CD4-positive, alpha-beta memory T cell (primary cell): ENCODE results near the gene DCP1B. TPM values are rescaled to one million over a fixed set of nuclear protein-coding genes. Genes with fewer than 3 reads are reported as not detected.

ENCODE experiments used
- CTCF ChIA-PET: fragments of 350-600 bp; sonication (Branson Sonifier 250); formaldehyde crosslinking; loops from one replicate; lab custom pipeline; 2021; ENCODE audit warnings: inconsistent platforms; ENCODE audit not compliant: partially characterized antibody; lab: Charles Lee
- POLR2A ChIA-PET: fragments of 350-600 bp; sonication (Branson Sonifier 250); formaldehyde crosslinking; loops from one replicate; lab custom pipeline; 2021; ENCODE audit not compliant: partially characterized antibody; lab: Charles Lee
- DNase-seq, 5 donors: peaks; one replicate each; pipeline versions ENCODE4 v3.0.0 to v3.0.0-alpha.2; 2020 to 2022; ENCODE audit warnings: mixed read lengths in 1 of 5
- H3K27ac ChIP-seq: one replicate; pipeline ENCODE4 v1.7.0; 2013; ENCODE audit warnings: low read depth, low read length
- H3K27me3 ChIP-seq: 2 replicates; pipeline ENCODE4 v1.7.0; 2013; ENCODE audit warnings: mild to moderate bottlenecking, low read length, moderate library complexity; ENCODE audit not compliant: insufficient read depth
- H3K36me3 ChIP-seq: 2 replicates; pipeline ENCODE4 v1.7.0; 2013; ENCODE audit warnings: mild to moderate bottlenecking, low read length, moderate library complexity; ENCODE audit not compliant: insufficient read depth
- H3K4me1 ChIP-seq: 2 replicates; pipeline ENCODE4 v1.7.0; 2013; ENCODE audit warnings: mild to moderate bottlenecking, low read length, moderate library complexity; ENCODE audit not compliant: insufficient read depth
- H3K4me3 ChIP-seq, 2 donors: one replicate each; pipeline ENCODE4 v1.7.0; 2013; ENCODE audit warnings: low read length in 2 of 2, mild to moderate bottlenecking in 1 of 2
- H3K9me3 ChIP-seq, 2 donors: one replicate each; pipeline ENCODE4 v1.7.0; 2013; ENCODE audit warnings: low read length in 2 of 2, control low read depth in 1 of 2; ENCODE audit not compliant: control insufficient read depth in 1 of 2
- H3K27ac Mint-ChIP-seq, 7 donors: one replicate each; pipeline ENCODE4 v1.8.0; 2020 to 2021; ENCODE audit warnings: mixed read lengths in 7 of 7, mild to moderate bottlenecking in 6 of 7, inconsistent platforms in 3 of 7, moderate library complexity in 3 of 7
- H3K27me3 Mint-ChIP-seq, 2 donors: one replicate each; pipeline ENCODE4 v1.8.0; 2020 to 2021; ENCODE audit warnings: mixed read lengths in 2 of 2
- H3K36me3 Mint-ChIP-seq, 2 donors: one replicate each; pipeline ENCODE4 v1.8.0; 2020 to 2021; ENCODE audit warnings: mixed read lengths in 2 of 2, inconsistent platforms in 1 of 2, mild to moderate bottlenecking in 1 of 2
- H3K4me1 Mint-ChIP-seq, 4 donors: one replicate each; pipeline ENCODE4 v1.8.0; 2020 to 2021; ENCODE audit warnings: mixed read lengths in 4 of 4, mild to moderate bottlenecking in 1 of 4
- H3K4me3 Mint-ChIP-seq, 8 donors: one replicate each; pipeline ENCODE4 v1.8.0; 2020 to 2021; ENCODE audit warnings: mixed read lengths in 8 of 8, mild to moderate bottlenecking in 7 of 8, moderate library complexity in 6 of 8, inconsistent platforms in 3 of 8
- H3K9me3 Mint-ChIP-seq, 8 donors: one replicate each; pipeline ENCODE4 v1.8.0; 2020 to 2021; ENCODE audit warnings: mixed read lengths in 8 of 8, mild to moderate bottlenecking in 5 of 8, inconsistent platforms in 3 of 8, moderate library complexity in 1 of 8
- intact Hi-C: fragments of 100-400 bp; cut with micrococcal nuclease; formaldehyde crosslinking; loops from one replicate; pipeline ENCODE4 v1.15.1; 2023
- polyA plus RNA-seq, 2 donors: library from polyadenylated mRNA; unstranded; fragments of 300-500 nt; fragmentation: Illumina TruSeq; gene quantifications; one replicate each; pipeline ENCODE4 v1.2.3, GENCODE V29; 2021
- total RNA-seq, 2 experiments: library from RNA; stranded (reverse); gene quantifications; one replicate each; pipeline ENCODE4 v1.2.3, GENCODE V29; 2021

The DCP1B gene
- total and polyA plus RNA-seq, 4 experiments from 2014 or later: 16.2 to 29.2 (median 26.2) TPM

- no peak overlapping the region for H3K4me3 ChIP-seq
- CTCF ChIA-PET: interaction anchor here (1.0 to 2.5 kb wide), 2 partner anchors 23 to 221 kb away, joined by 3 to 6 read pairs; no protein-coding TSS in a partner anchor
- Mint-ChIP-seq H3K9me3 (no peaks in the 10 kb centered on the region), H3K4me1 (no peaks in the 10 kb centered on the region), H3K27me3 (peaks cover 0 to 2% of the 10 kb centered on the region in 2 donors), H3K27ac (no peak overlapping the region), H3K36me3 (no peaks in the 10 kb centered on the region), H3K4me3 (no peak overlapping the region)
- intact Hi-C loops: no loop called here
- no peak overlapping the region for H3K27ac ChIP-seq
- H3K27me3 ChIP-seq: no peaks in the 10 kb centered on the region
- POLR2A ChIA-PET: no interaction called here
- H3K4me1 ChIP-seq: no peaks in the 10 kb centered on the region
- no peaks in the 10 kb centered on the region for H3K9me3 ChIP-seq
- no peak for DNase-seq
- no peaks in the 10 kb centered on the region for H3K36me3 ChIP-seq
These were observed 7.7 kb upstream of the DCP1B start for GRCh38 chr12:2011643-2012607.

- no peaks in the 10 kb centered on the region for H3K36me3 ChIP-seq
- Mint-ChIP-seq H3K4me1 (peaks cover 0 to 5% (median 1%) of the 10 kb centered on the region in 4 donors), H3K27ac (no peak overlapping the region), H3K27me3 (peaks cover 0 to 2% of the 10 kb centered on the region in 2 donors), H3K4me3 (no peak overlapping the region), H3K9me3 (no peaks in the 10 kb centered on the region), H3K36me3 (no peaks in the 10 kb centered on the region)
- intact Hi-C loops: loop anchor here (10.0 kb wide), 2 partner anchors 345 to 785 kb away; partner anchors contain the start of gene FKBP4
- H3K4me3 ChIP-seq: no peak overlapping the region
- H3K4me1 ChIP-seq: peaks cover 4% of the 10 kb centered on the region
- ChIA-PET CTCF (interaction anchor here (1.0 to 2.7 kb wide), 4 partner anchors 9 to 70 kb away, joined by 3 to 6 read pairs (median 4); no protein-coding TSS in a partner anchor), POLR2A (no interaction called here)
- no peaks in the 10 kb centered on the region for H3K27me3 ChIP-seq
- no peaks in the 10 kb centered on the region for H3K9me3 ChIP-seq
- H3K27ac ChIP-seq: no peak overlapping the region
- no peak for DNase-seq
These were observed 5.4 kb upstream of the DCP1B start for GRCh38 chr12:2009623-2010022.

- Mint-ChIP-seq H3K9me3 (no peaks in the 10 kb centered on the region), H3K36me3 (peaks cover 0 to 7% of the 10 kb centered on the region in 2 donors), H3K27me3 (peaks cover 0 to 2% of the 10 kb centered on the region in 2 donors), H3K27ac (no peak overlapping the region), H3K4me3 (no peak overlapping the region), H3K4me1 (peaks cover 7 to 14% (median 10%) of the 10 kb centered on the region in 4 donors)
- H3K27me3 ChIP-seq: no peaks in the 10 kb centered on the region
- no peaks in the 10 kb centered on the region for H3K36me3 ChIP-seq
- intact Hi-C loops: loop anchor here (10.0 kb wide), 2 partner anchors 344 to 786 kb away; partner anchors contain the start of gene FKBP4
- CTCF ChIA-PET: interaction anchor here (1.4 to 2.7 kb wide), 2 partner anchors 14 to 69 kb away, joined by 4 to 6 read pairs; no protein-coding TSS in a partner anchor
- DNase-seq: no peak
- no peak overlapping the region for H3K4me3 ChIP-seq
- no peaks in the 10 kb centered on the region for H3K9me3 ChIP-seq
- POLR2A ChIA-PET: no interaction called here
- no peak overlapping the region for H3K27ac ChIP-seq
- peaks cover 6% of the 10 kb centered on the region for H3K4me1 ChIP-seq
These were observed 4.4 kb upstream of the DCP1B start for GRCh38 chr12:2008677-2009076.

GRCh38 chr12:2003676-2004112 is 563 bp downstream of the DCP1B start:
- Mint-ChIP-seq H3K4me3 (peak overlapping the region; percentile 92 to 99 (median 98)), H3K27ac (peak overlapping the region; percentile 92 to 99 (median 99)), H3K27me3 (peaks cover 0 to 2% of the 10 kb centered on the region in 2 donors), H3K4me1 (peaks cover 23 to 40% (median 32%) of the 10 kb centered on the region in 4 donors), H3K9me3 (no peaks in the 10 kb centered on the region), H3K36me3 (peaks cover 6 to 9% of the 10 kb centered on the region in 2 donors)
- ChIA-PET POLR2A (interaction anchor here (1.2 to 1.9 kb wide), 5 partner anchors 8 to 402 kb away, joined by 3 to 22 read pairs (median 6); no protein-coding TSS in a partner anchor), CTCF (interaction anchor here (1.0 to 2.5 kb wide), 2 partner anchors 31 to 64 kb away, joined by 5 to 7 read pairs; no protein-coding TSS in a partner anchor)
- no peak for DNase-seq
- no peaks in the 10 kb centered on the region for H3K9me3 ChIP-seq
- peak overlapping the region; percentile 77 to 97 for H3K4me3 ChIP-seq
- H3K36me3 ChIP-seq: no peaks in the 10 kb centered on the region
- H3K4me1 ChIP-seq: peaks cover 30% of the 10 kb centered on the region
- H3K27ac ChIP-seq: peak overlapping the region; percentile 90
- intact Hi-C loops: loop anchor here (1.0 to 10.0 kb wide), 5 partner anchors 31 to 791 kb away; partner anchors contain the start of gene FKBP4
- H3K27me3 ChIP-seq: no peaks in the 10 kb centered on the region

GRCh38 chr12:1995205-1995896 is 8.9 kb downstream of the DCP1B start:
- Mint-ChIP-seq H3K9me3 (no peaks in the 10 kb centered on the region), H3K4me1 (peaks cover 38 to 51% (median 45%) of the 10 kb centered on the region in 4 donors), H3K4me3 (peak overlapping the region in 3 of 8 donors; percentile 3 to 23 (median 15)), H3K36me3 (peaks cover 51 to 53% of the 10 kb centered on the region in 2 donors), H3K27me3 (no peaks in the 10 kb centered on the region), H3K27ac (peak overlapping the region in 6 of 7 donors; percentile 30 to 95 (median 71))
- H3K27me3 ChIP-seq: no peaks in the 10 kb centered on the region
- H3K4me1 ChIP-seq: peaks cover 38% of the 10 kb centered on the region
- no peak overlapping the region for H3K27ac ChIP-seq
- H3K9me3 ChIP-seq: no peaks in the 10 kb centered on the region
- H3K36me3 ChIP-seq: no peaks in the 10 kb centered on the region
- no peak overlapping the region for H3K4me3 ChIP-seq
- ChIA-PET POLR2A (interaction anchor here (1.0 to 1.7 kb wide), 5 partner anchors 9 to 199 kb away, joined by 4 to 10 read pairs (median 4); partner anchors contain the start of gene DCP1B), CTCF (interaction anchor here (1.4 to 1.9 kb wide), 2 partner anchors 12 to 55 kb away, joined by 4 to 13 read pairs; no protein-coding TSS in a partner anchor)
- intact Hi-C loops: no loop called here
- no peak for DNase-seq

- H3K9me3 Mint-ChIP-seq: no peaks in the 10 kb centered on the region
- CTCF ChIA-PET: interaction anchor here (1.1 to 1.9 kb wide), 4 partner anchors 15 to 339 kb away, joined by 4 to 13 read pairs (median 6); no protein-coding TSS in a partner anchor
- peak overlapping the region; percentile 83 to 95 (median 90) for H3K27ac Mint-ChIP-seq
- H3K36me3 Mint-ChIP-seq: peaks cover 55 to 56% of the 10 kb centered on the region in 2 donors
- H3K4me3 Mint-ChIP-seq: peak overlapping the region in 3 of 8 donors; percentile 26 to 77 (median 37)
- Histone ChIP-seq H3K36me3 (no peaks in the 10 kb centered on the region), H3K9me3 (no peaks in the 10 kb centered on the region), H3K27ac (peak overlapping the region; percentile 20), H3K27me3 (no peaks in the 10 kb centered on the region), H3K4me1 (peaks cover 38% of the 10 kb centered on the region), H3K4me3 (no peak overlapping the region)
- no peak for DNase-seq
- intact Hi-C loops: no loop called here
- peaks cover 36 to 51% (median 43%) of the 10 kb centered on the region in 4 donors for H3K4me1 Mint-ChIP-seq
- no peaks in the 10 kb centered on the region for H3K27me3 Mint-ChIP-seq
- POLR2A ChIA-PET: interaction anchor here (0.8 to 1.7 kb wide), 10 partner anchors 9 to 333 kb away, joined by 3 to 22 read pairs (median 4); partner anchors contain the start of gene DCP1B
These were observed 9.7 kb downstream of the DCP1B start for GRCh38 chr12:1994429-1995143.
